NCI-H1417 treated with DMSO at 0.1 percent for 48 hours (cell line): ENCODE results near the gene SESN3.
"Not testable (repeated sequence)": the region's sequence is repeated elsewhere in the genome, so short reads cannot be mapped to it uniquely, and the experiment has no call there.

Experiments used
- DNase-seq: peaks from one replicate; lab custom pipeline; 2025; lab: John Stamatoyannopoulos, UW

Gene SESN3

DNA sequence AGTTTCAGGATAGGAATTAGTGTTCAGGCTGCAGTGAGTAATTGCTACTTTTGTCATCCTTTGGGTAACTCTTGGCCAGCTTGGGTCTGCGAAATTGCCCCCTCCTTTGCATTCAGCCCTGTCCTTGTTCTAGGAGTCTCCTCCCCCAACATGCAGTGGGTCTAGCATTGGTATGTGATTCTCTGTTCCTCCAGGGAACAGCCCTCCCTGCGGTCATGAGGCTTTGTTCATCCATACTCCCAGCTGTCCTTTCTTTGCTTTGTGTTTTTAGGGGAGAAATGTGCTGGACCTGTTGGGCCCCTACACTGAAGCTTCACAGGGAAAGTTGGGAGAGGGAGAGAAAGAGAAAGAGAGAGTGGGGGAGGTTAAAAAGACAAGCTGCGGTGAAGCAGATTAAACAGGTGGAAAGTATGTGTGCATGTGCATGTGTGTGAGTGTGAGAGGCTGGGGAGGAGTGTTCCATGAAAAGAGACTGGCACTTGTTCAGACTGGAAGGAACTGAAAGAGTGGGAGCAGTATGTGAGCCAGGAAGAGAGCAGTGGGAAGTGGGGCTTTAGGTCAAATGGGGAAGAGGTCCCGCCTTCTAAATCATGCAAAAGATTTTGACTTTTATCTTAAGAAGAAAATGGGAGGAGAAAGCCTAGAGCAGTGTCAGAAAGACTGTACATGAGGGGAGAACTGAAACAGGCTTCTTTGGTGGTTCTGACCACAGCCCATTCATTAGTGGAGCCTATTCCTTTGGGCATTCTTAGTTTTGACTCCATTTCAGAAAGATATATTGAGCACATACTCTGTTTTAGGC is 17.9 kb upstream of the SESN3 start:
- DNase-seq, result no peak

DNA sequence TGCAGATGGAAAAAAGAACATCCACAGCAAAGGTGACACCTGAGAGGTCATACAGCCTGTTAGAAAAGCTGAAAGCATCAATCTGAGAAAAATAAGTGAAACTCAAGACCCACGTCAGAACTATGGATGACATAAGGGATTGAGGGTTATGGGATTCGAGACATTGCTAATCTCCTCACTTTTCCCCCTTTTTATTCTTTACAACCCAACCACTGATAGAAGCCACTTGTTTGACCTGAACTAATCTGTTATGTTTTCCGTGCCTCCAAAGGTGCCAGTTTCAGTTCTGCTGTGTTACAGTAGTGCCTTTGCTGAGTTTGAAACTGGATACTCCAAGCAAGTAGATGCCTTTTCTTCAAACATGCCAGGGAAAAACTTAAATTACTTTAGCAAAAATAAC is 16.9 kb upstream of the SESN3 start:
- DNase-seq, result no peak

DNA sequence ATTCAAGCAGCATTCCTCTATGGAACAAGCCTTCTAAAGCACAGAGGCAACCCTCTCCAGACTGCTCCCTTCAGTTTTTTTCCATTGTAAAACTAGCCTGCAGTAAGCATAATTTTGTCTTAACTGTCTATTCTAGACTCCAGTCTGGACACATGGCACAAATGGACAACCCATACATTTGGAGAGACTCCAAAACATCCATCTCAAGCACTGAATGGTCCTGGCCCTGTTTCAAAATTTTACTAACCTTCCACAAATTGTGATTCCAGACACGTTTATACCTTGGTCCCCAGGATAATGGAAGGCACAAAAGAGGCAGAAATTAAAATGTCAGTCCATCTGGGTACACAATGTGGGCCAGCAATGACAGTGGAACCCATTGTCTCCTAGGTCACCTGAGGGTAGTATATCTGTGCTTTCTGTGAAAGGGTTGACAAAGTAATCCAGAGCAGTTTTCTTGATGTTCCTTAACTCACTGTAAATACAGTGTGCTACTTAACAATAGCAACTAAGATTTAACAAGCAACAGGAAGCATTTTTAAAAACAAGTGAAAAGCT is 16.2 kb upstream of the SESN3 start:
- DNase-seq, result no peak

DNA sequence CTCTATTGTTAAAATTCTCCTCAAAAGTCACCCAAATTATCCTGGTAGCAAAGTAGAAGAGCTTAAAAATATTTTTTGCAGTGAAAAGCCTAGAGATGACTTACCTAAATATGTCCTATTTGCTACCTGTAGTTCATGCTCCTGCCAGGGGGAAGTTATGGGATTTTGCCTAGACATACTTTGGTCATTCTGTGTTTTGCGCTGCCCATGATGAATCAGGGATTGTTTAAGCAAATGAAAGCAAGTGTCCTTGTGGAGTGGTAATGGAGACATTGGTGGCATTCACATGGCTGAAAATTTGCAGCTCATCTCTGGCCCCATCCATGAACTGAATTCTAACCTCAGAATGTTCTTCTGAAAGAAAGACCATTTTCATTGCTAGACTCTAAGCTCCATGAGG is 14.6 kb upstream of the SESN3 start:
- no peak for DNase-seq

DNA sequence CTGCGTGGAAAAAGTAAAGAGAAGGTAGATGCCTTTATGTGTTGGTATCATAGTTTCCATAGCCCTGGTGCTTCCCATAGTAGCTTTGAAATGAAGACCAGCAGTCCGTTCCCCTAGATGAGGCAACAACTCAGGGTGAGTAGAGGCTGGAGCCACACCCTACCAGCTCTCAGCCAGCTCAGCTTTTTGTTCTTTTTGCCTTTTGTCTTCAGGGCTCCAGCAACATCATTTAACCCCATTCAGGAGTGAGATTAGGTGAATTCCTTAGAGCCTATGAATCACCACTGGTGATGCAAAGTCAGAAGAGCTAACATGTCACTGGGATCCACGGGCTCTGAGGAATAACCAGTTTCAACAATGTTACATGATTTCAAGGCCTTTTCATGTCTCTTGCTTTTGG is 14.0 kb upstream of the SESN3 start:
- no peak for DNase-seq

DNA sequence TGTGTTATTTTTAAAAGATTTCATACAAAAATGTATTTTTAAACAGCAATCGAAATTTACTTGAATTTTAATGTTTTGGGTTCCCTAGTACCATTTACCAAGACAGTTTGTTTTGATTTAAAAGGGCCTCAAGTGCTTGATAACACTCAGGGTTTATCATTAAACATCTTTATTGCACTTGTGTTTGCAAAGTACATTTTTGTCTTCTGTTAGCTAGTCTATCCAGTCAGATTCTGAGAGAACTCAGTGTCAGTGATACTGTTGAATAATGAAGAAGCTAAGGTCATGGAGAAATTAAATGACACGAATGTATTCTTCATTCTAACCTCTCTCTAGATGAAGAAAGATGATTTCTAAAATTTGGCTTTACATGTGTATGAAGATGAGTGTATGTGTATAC is 12.7 kb upstream of the SESN3 start:
- DNase-seq, result no peak

DNA sequence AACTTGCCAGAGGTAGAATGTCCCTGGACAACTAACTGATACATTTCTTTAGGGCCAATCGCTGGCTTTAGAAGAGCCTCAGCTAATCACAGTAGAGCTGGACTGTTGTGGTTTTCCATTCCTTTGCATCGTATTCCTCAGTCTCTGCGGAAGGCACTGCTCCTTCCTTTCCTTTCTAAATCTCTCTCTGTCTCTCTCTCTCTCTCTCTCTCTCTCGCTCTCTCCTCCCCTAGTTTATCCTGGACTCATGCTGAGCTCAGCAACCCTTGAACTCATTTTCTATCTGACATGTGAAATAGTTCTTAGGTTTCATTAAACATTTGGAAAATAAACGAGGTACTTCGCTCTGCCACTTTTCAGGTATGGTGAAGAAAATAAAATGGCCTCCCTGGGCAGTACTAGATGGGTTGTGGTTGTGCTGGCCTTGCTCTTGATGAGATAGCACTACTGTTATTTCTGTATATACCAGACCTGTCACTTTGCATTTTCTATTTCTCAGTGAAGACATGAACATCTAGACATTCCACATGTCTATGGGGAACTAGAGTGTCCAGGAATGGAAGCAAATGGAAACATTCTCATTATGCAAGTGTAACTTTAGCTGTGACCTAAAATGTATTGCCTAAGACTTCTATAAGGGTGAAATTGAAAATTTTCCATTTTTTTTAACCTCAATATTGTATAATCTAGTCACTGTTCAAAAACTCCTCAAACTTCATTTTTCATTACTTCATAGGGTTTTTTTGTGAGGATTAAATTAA is 12.0 kb upstream of the SESN3 start:
- DNase-seq, result no peak

DNA sequence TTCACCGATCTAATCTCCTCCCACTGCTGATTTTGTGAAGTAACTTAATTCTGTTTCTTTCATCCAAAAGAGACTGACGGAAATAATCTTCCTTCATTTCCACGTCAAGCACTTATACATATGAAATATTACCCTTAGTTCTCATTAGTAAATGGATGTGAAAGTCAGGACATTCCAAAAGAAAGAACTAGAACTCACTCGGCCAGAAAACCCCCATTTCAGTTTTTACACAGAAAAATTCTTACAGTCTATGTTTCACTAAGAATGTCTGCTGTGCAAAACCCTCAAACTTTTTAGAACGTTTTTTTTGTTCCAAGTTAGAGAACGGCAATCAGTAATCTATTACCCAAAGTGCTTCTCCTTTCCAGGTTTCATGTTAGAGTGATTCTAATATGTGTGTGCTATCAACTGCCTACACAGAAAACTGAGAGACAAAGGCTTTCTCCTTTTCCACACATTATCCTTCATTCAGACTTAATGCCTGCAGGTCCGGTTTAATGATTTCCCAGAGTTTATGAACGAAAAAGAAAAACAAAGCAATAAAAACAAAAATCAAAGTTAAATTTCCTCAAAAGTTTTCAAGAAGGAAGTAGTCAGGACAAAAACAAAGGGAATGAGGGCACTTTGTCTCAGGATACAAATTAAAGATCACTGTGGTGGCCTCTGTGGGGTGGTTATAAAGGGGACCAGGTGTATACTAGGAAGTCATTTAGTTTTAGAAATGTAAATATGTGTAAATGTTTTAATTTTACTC is 11.3 kb upstream of the SESN3 start:
- DNase-seq, result no peak

DNA sequence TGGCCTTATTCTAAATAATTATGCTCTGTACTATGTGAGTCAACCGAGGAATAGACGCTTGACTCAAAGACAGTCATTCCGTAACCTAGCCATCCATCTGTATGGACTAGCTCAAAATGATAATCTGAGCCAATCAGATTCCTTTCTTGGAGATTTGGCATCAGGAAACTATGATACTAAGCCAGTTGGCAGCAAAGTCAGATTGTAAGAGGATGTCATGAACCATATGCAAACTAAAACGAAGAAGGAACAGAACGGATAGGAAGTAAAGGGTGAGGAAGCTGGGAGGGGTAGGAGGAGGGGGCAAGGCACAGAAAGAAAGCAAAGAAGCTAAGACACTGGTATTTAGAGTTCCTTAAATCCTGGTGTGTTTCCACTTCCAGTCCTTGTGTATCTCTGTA is 10.7 kb upstream of the SESN3 start:
- DNase-seq, result no peak

DNA sequence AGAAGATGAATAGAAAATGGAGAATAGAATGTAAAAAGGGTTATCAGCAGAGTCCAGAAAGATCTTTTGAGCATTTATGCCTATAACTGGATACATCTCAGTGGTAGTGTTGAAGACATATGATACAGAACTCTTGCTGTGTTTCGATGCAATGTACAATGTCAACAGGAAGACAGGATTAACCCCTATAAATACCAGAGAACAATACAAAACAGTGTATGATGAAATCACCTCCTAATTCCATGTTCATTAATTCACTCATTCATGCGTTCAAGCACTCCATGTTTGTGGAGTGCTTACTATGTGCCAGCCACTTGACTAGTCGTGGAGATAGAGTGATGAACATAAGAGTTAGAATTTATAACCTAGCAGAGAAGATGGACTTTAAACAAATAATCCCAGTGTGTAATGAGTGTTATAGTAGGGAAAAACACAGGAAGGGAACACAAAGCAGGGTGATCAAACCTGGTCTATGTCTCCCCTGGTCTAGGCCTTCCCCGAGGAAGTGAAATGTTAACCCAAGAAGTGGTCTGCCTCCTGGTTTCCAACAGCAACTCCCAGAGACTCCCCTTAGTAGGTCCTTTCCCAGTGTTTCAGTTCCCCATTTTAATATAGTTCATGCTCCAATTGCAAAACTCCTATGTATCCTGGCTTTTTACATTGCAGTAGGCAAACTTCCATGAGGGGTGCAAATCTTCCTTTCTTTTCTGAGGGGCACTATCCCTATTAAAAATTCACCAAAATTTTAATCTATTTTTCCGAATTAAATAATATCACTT is 9.1 kb upstream of the SESN3 start:
- DNase-seq, result no peak

DNA sequence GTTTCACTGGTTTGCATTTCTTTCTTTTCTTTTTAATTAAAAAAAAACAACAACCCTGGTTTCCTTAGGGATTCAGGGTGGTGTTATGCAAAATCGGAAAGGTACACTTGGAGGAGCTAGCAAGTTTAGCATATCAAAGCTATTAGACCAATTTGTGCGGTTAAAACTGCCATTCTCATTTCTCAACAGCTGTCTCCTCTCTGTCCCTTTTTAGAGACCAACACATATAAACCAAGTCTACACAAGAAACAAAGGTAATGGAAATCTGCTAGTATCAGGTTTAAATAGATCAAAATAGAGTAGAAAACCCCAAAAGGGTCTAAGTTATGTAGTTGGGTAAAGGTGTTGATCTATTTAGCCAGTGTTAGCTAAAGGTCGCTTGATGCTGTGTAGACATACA is 1.7 kb upstream of the SESN3 start:
- no peak for DNase-seq

DNA sequence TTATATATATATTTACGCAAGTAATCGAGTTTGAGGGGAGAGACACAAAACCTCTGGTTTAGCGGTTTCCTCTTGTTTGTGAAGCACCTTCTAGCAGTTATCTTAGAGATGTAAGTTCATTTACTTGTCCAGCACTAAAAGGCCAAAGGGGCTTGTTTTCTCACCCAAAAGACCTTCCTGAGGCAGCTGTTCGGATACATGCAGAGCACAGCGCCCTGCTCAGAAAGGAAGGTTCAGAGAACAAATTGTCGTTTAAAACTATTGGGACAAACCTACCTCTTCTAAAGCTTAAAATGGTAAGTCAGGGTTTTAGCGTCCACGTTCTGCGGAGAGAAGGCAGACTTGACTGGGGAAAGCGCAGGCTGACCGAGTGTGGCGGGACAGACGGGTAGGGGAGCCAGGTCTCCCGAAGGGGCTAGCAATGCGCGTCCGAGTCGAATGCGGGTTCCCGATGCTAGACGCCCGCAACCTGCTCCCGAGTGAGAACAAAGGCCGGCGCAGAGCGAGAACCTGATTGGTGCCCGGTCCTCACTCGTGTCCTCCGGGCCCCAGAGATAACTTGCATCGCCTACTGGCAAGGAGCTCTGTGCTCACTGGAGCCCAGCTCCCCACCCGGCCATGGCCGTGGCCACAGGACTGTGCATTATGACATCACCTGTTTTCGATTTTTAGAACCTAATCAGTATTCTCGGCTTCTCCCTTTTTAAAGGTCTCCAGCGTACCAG is 1.0 kb upstream of the SESN3 start:
- DNase-seq, result peak; percentile 54

DNA sequence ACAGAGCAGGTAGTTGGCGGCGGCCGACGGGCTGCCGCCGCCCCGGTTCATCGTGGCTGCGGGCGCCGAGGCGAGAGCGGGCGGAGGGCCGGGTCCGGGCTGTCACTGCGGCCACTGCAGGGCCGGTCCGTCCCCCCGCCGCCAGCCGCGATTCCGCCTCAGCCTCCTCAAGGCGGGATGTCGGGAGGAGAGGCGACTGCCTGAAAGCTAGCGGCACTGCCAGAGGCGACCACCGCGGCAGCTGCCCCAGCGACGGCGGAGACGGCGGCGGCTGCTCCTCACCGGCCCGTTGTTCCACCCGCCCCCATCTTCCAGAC is 234 bp downstream of the SESN3 start:
- DNase-seq, result no peak

DNA sequence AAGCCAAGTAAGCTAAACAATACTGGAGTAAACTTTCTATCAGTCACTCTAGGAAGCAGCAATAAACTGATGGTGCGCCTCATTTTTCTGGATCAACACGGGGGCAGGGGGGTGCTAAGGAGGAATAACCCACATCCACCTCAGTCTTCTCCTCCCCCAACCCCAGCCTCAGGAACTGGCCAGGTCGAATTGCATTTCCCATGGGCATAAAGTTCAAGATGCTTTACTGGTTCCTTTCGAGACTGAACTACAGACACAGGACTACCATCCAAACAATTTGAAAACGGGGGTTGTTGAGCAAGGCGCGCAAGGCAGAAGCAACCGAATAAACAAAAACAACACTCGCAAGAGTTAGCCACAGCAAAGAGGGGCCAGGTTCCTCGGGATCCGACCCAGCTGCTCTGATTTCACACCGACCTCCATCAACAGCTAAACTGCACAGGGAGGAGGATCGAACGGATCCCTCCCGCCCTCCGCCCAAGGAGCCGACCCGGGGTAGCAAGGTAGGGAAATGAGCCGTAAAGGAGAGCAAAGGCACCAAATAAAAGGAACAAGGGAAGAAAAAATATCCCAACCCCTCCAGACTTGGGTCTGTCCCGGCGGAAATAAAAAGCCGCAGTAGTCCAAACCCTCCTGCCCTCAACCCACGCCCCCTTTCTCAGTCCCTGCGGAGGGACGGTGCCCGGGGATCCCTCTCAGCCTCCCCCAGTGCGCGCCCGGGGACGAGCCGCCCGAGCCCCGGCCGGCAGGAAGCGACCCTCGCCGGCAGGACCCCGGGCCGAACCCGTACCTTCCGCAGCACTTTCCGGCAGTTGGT is 801 bp downstream of the SESN3 start:
- DNase-seq, result no peak

DNA sequence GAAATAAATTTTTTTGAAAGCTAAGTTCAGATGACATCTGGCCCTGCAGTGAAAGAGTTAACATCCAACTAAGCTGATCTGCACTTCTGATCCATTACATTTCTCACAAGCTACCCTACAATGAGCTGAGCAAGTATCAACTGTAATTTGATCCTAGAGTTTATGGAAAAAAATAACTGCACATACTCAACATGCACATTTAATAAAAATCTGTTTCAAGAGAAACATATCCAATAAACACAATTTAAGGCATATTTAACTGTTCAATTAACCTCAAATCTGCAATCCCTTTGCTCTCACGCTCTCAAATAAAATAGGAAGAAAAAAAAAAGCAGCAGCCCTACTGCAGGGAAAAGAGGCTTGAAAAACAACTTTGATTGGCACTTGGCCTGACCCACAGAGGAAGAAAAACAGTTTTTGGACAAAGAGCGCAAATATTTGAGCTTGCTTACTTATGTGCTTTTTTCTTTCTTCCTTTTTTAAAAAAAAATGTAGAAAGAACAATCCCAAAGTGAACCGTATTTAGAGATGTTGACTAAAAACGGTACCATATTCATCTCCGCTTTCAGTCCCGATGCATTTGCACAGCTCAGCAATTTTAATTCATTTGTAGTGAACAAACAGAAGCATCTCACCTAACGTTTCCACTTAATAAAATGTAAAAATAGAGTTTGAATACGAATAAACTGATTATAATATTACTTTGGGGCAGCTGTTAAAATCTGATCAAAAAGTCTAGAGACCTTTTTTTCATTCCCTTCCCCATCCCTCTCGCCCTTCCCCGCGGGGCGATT is 1.6 kb downstream of the SESN3 start:
- peak; percentile 12 for DNase-seq

DNA sequence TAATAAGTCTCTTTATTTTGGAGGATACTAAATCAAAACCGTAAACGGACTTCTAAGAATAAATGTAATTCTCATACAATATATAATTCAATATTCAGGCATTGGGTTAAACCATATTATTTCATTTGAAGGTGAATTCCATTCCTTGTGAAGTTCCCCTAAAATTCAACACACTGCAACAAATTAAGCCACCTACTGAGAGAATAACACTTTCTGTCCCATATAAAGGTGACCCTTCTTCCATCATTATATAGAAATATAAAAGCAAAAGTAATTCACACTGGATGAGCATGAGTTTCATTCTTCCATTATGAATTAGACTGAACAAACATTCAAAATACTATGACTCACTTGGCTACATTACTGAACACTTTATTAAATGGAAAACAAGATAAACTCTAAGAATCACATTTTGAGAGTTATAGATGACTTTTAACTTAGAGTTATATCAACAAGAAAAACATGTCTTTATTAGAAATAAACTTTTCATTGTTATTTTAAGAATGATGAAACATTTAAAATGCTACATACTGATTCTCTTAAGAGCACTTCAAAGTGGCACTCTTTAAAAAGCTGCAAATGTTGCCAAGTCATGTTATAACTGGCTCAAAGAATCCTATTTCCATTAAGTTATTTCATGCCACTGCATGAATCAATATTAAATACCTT is 2.8 kb downstream of the SESN3 start:
- no peak for DNase-seq

DNA sequence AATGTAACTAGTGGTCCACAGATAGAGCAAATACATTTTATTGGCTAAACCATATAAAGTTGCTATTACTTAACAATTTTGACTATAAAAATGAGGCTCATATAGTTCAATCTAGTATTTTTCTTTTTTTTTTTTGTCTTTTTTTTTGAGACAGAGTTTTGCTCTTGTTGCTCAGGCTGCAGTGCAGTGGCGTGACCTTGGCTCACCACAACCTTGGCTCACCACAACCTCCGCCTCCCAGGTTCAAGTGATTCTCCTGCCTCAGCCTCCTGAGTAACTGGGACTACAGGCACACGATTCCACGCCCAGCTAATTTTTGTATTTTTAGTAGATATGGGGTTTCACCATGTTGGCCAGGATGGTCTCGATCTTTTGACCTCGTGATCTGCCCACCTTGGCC is 3.9 kb downstream of the SESN3 start:
- not testable (repeated sequence) for DNase-seq

DNA sequence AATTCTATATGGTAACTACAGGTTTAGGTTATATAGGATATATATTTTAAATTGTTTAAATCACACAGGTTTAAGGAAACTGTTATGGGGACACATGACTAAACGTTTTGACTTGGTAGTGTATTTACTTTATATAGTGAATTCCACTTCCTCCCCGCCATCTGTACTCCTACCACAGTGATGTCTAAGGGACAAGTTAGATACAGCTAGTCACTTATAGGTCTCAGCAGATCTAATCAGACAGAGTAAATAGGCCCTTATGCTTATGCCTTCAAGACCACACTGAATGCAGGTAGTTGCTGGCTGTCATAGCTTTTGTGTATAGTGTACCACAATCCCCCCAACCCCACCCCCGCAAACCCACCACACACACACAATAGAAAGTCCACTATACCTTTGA is 8.2 kb downstream of the SESN3 start:
- no peak for DNase-seq

DNA sequence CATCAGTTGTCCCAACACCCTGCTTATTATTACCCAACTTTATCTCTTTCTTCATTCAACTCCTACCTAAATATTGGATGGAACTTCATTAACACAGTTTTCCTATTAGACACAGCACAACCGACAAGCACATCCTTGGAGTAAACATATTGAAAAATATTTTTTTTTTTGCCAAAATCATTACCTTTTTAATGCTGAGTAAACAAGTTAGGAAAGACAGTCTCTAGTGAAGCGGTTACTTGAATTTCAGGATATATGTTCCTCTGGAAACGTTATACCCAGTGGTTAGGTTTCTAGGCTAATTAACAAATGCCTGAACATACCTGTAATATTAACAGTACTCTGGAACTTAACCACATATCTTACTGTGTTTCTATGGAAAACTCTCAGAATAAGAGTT is 11.4 kb downstream of the SESN3 start:
- DNase-seq, result no peak
